ENCODE measurements around the gene MTCH1.
"Not testable (repeated sequence)": the region's sequence is repeated elsewhere in the genome, so short reads cannot be mapped to it uniquely, and the experiment has no call there.

The MTCH1 gene

DNA sequence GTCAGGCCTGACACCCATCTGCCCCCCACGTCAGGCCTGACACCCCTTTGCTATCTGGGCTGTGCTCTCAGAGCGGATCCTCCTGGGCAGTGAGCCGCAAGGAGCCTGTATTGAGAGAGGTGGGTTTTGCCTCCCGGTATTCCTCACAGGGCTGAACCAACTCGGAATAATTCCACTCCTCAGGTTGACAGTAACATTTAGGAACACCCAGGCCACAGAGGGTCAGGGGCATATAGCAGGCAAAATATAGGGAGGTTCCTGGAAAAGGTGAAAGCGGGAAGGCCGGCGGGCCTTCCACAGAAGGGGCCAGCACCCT lies 12.7 kb upstream of the MTCH1 start:
- DNase-seq (ENCODE audit: low read depth in 1 of 2, low spot score in 1 of 2) = no peak

DNA sequence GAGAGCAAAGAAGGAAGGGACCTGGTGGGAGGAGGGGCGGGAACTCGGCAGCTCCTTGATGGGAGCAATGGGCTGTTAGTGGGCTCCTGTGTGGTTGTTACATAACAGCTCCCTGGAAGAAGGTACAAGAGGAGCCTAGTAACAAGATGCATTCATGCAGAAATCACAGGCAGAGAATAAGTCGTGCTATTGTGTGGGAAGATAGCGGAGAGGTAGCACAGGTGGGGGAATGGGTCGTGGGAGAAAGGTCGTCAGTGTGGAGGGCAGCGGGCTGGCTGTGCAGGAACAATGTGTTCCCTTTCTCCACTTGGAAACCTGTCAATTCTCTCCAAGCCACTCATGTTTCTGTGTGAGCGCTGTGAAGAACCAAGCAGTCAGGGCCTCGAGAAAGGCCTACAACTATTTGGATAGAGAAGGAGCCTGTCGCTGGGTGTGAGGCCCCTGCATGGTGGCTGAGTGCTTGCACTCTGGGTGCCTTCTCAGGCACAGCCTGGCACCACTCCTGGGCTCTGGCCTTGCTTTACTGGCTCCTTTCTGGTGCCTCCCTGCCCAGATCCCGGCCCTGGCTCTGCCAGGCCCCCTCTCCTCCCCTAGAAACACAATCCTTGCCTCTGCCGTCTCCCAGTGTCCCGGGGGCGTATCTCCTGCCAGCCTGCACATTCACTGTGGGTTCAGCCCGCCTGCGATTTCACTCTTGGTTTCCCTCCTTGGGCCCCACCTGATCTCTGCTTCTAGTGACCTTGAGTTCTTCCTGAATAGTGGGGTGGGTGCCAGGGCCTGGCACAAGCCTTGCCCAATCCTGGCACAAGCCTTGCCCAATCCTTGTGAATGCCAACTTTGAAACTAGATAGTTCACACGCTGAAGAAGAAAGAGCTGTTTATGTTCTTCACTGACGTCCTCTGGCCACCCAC lies 12.1 kb upstream of the MTCH1 start:
- no peak for DNase-seq (ENCODE audit: low read depth in 1 of 2, low spot score in 1 of 2)

DNA sequence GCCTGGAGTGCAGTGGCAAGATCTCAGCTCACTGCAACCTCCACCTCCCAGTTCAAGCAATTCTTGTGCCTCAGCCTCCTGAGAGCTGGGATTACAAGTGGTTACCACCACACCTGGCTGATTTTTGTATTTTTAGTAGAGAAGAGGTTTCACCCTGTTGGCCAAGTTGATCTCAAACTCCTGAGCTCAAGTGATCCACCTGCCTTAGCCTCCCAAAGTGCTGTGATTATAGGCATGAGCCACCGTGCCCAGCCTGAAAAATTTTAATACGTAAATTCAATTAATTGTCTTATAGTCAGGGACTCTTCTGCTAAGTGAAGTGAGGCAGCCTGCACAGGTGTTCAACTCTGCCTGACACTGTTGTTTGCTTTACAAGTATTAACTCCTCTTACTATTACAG lies 4.4 kb upstream of the MTCH1 start:
- DNase-seq (ENCODE audit: low read depth in 1 of 2, low spot score in 1 of 2) = not testable (repeated sequence)

DNA sequence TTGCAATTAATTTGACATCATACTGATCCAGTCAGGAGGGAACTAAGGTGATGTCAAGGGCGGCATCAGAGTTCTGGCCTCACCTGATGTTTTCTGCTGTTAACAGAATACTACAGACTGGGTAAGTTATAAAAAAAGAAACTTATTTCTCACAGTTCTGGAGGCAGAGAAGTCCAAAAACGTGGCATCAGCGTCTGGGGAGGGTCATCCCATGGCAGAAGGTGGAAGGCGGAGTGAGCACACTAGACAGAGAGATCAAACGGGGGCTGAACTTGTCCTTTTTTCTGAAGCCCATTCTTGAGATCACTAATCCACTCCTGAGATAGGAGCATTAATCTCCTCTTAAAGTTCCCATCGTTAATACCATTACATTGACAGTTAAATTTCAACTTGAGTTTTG lies 3.3 kb upstream of the MTCH1 start:
- no peak for DNase-seq (ENCODE audit: low read depth in 1 of 2, low spot score in 1 of 2)

DNA sequence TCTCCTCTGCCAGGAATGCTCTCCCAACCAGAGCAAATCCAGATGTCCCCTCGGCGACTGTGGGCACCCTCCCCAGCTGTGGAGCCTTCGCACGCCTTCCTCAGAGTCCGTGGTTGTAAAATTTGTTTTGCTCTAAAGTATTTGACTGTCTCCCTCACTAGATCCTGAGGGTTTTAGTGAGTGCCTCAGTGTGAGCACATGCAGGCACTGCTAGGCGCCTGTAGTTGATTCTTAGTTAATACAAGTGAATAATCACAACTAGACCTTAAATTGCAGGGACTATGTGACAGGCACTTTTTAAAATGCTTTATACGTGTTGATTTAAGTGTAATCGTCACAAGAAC lies 680 bp upstream of the MTCH1 start:
- no peak for DNase-seq (ENCODE audit: low read depth in 1 of 2, low spot score in 1 of 2)

DNA sequence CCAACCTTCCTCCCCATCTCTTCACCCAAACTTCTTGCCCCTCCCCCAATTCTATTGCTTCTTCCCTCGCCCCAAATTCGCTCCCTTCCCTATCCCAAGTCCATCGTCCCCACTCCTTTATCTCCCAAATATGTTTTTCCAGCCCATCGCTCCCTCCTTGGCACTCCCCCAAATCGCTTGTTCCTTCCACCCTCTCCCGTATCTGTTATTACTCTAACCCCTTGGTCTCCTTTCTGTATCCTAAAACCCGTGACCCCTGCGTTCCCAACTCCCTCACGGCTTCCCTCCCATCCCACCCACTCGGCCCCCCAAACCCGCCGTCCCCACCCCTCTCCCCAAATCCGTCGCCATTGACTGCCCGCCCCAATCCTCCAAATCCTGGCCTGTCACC lies 584 bp downstream of the MTCH1 start:
- DNase-seq (ENCODE audit: low read depth in 1 of 2, low spot score in 1 of 2) = no peak

DNA sequence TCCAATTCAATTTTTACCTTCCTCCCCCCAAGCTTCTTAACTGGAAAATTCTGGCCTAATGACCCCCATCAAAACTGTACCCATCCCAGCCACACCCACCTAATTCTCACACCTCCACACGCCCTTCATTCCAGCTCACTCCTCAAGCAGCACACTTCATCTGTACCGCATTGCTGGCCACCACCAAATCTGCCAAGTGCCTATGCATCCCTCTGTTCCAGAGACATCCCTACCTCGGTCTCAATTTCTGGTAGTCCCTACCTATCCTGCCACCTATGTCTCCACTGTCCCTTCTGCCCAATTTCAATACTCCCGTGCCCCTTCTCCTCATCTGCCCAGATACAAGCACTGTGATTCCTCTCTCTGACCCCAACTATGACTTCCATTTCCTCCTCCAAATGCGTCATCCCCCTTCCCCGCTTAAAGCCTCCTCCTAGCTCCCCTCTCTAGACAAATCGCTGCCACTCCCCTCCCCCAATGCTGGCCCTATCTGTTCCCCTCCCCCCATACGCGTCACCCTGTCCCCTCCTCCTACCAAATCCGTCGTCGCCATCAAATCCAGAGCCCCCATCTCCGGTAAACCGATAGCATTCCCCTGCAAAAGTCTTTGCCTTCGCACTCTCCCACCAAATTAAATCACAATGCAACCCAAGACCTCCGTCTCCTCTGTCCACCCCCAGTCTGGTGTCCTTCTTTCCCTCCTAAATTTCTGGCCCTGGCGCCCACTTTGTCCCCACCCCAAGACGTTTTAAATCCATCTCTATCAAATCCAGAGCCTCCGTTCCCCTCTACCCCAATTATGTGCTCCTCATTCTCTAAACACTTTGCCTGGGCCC lies 1.2 kb downstream of the MTCH1 start:
- peak in 1 of 2 donors; percentile 50 for DNase-seq (ENCODE audit: low read depth in 1 of 2, low spot score in 1 of 2)

DNA sequence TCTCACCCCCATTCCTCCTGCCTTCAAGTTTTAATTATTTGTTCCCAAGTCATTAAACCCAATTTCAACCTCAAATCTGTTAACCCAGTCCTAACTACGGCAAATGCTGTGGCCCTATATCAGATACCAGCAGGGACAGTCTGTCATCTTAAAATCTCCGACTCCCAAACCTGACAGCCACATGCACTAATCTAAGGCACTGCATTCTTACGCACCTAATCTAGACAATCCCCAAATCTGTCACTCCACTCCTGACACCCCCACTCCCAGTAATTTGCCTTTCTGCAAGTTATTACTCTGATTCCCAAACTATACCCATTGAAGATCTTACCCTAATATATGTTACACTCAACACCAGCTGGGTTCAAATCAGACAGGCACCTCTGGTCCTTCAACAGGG lies 2.5 kb downstream of the MTCH1 start:
- no peak for DNase-seq (ENCODE audit: low read depth in 1 of 2, low spot score in 1 of 2)

DNA sequence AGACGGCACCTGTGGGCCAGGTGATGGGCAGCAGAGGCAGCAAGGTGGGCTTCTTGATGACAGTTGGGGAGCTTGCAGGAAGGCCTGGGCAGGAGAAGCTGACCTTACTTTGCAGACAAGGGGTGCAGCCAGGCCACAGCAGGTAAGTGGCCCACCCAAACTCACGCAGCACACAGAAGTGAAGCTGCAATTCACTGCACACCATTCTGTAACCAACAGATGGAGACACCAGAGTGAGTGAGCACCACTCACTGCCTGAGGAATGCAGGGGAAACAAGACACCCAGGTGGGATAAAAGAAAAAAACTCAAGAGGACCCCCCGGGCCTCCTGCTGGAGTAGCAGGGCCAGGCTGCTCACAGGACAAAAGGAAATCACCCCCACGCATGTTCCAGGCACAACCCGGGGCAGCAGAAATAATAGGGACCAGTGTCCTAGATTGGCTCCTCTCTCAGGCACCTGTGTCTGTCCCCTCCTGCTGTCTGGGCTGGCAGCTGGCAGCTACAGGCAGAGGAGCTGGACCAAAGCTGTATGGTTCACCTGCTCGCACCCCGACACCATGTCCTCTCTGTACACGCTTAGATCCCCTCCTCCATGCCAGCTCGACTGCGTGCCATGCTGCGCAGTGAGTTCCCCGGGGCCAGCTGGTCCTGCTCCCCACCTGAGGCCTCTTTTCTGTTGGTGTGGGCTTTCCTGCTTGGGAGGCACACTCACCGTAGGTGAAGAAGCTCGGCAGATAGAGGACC lies 4.9 kb downstream of the MTCH1 start:
- no peak for DNase-seq (ENCODE audit: low read depth in 1 of 2, low spot score in 1 of 2)

DNA sequence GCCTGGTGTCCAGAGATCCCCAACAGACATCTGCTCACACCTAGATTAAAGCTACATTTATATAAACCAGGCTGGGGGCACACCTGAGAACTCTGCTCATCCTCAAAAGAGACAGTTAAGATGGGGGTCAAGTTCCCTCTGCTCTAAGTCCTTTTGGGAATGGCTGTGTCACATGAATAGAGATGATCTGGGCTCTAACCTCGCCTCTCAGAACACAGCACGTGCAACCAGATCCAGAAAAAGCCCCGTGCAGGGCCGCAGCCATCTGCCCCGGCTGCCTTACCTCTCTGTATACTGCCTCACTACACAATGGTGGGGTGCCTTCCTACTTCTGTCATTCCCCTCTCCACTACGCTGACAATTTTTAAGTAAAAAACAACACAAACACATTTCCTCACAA lies 5.9 kb downstream of the MTCH1 start:
- DNase-seq (ENCODE audit: low read depth in 1 of 2, low spot score in 1 of 2) = no peak

DNA sequence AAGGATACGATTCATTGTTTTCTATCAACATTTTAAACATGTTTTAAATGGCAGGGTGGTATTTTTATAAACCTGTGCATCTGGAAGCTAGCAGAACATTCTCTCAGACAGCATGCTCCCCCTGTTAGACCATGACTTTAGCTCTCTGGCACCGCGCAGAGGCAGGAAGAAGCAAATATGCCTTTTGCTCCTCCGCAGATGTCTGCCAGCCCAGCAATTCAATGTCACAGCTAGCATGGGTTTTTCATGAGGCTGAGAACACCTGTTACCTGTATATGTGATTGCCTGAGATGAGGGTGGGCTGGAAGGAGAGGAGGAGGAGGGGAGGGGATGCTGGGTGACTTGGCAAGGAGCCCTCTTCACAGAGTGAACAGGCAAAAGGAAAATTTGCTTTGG lies 6.7 kb downstream of the MTCH1 start:
- DNase-seq (ENCODE audit: low read depth in 1 of 2, low spot score in 1 of 2) = no peak

DNA sequence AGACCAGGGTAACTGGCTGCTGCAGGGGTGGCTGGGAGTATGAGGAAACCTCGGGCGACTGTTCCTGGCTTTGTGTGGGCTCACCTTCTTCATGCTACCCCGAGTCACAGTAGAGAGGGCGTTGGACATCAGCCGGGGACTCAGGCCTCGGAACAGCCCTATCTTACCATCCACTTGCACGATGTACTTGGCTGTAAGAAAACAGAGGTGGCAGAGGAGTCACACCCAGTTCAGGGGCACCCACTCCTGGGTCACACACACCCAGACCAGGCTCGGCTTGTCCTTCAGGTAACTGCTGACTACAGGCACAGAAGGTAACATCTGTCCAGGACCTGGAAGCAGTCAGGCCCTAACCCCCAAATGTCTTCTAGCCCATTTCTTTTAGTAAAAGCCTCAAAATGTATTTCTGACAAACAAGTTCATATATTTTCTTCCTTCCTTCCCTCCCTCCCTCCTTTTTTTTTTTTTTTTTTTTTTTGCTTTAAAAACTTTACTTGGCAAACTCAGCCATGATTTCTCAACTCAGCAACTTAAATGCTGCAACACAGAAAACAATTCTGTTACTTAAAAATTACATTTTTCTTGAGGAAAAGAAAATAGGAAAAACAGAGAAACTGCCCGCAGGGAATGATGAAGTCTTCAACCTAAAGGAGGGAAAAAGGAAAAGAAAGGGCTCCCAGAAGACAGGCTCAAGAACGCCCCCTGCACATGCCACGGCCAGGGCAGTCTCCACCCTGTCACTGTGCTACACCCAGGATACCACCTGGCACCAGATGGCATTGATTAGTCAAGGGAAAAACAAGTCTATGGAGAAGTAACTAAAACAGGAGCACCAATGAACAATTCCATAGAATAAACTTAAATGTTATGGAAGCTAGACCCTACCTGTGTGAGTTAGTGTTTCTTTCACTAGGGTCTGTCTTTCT lies 7.3 kb downstream of the MTCH1 start:
- DNase-seq (ENCODE audit: low read depth in 1 of 2, low spot score in 1 of 2) = no peak

DNA sequence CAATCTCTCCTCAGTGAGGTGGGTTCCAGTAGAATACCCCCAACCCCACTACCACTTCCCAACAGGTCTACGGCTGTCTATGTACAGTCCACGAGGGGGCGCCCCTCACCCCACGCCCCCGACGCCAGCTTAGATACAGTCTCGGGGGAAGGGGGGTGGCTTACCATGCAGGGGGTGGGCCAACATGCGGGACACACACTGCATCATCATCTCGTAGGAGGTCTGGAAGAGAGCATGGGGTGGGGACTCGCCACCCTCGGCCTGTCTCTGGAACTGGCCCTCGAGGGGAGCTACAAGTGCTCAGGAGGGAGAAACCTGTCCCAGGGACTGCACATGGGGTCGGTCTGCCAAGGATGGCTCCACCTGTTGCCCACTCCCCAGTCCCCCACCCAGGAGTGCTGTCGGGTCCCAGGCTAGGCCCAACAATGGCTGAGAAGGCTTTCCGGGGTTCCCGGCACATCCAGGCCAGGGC lies 8.5 kb downstream of the MTCH1 start:
- no peak for DNase-seq (ENCODE audit: low read depth in 1 of 2, low spot score in 1 of 2)

DNA sequence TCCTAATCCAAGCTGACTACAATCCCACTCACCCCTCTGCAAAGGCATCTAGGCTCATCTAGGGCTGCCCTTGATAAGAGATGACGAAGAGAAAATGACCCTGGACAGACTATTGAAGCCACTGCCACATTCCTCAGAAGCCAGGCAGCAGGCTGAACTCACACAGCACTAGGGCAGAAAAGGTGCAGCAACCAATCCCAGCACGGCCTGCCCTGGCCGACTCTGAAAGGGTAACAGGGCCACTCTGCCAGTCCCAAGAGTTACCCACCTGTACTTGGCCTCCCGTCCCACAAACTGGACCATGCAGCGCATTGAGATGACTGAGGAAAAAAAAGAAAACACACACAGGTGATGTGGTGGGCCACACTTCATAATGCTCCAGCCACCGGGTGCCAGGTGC lies 9.1 kb downstream of the MTCH1 start:
- no peak for DNase-seq (ENCODE audit: low read depth in 1 of 2, low spot score in 1 of 2)

DNA sequence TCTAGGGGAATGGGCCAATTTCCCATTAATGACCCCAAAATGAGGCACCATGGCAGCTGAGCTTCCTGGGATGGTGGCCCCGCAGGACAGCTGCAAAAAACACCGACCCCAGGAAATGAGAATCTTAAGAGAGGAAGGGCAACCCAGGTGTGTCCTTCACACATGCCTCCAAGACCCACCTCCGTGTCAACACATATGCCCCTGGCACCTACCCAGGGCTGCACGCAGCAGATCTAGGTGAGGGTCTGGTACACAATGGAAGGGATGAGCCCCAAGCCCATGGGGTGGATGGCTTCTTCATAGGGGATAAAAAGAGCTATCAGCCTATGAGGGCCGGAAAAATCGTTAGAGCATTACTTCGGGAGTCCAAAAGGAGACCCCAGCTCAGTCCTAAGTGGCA lies 9.5 kb downstream of the MTCH1 start:
- DNase-seq (ENCODE audit: low read depth in 1 of 2, low spot score in 1 of 2) = no peak

DNA sequence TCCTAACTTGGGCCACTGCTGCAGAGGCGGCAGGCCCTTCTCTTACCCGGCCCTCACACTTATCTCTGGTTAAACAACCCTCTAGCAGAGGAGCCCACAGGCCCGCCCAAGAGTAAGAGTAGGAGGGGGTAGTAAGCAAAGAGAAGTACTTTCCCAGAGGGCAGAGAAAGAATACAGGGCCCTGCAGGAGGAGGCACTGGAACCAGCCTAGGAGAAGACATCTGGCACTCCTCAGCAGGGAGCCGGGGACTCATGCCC lies 10.1 kb downstream of the MTCH1 start:
- no peak for DNase-seq (ENCODE audit: low read depth in 1 of 2, low spot score in 1 of 2)

DNA sequence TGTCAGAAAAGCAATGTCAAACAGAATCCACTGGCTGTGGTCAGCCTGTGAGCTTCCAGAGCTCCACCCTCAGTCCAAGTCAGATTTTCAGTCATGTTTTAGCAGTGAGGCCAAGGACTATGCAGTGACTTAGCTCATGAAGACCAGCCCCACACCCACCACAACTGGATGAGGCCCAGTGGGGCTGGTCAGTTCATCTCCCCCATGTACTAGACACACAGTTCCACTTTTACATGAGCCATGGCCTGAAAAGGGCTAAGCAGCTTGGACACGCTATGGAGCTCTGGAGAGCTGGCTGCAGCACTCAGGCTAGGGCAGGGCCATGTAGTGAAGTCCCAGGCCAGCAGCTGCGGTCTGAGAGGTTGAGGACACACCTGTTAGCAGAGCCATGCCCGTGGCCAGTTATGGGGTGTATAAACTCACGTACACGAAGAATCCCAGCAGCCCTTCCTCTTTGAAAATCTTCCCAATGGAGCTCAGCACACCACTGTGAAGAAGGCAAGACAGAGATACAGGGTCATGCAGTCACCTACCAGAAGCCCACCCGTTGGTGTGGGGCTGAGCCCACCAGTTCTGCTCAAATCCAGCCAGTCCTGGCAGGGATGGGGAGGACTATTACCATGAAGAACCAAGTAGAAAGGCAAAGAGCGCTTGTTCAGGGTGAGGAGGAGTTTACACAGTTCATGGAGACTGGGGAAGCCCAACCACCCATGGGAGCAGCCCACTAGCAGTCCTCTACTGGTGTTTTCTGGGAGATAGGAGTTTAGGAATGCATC lies 10.6 kb downstream of the MTCH1 start:
- no peak for DNase-seq (ENCODE audit: low read depth in 1 of 2, low spot score in 1 of 2)

DNA sequence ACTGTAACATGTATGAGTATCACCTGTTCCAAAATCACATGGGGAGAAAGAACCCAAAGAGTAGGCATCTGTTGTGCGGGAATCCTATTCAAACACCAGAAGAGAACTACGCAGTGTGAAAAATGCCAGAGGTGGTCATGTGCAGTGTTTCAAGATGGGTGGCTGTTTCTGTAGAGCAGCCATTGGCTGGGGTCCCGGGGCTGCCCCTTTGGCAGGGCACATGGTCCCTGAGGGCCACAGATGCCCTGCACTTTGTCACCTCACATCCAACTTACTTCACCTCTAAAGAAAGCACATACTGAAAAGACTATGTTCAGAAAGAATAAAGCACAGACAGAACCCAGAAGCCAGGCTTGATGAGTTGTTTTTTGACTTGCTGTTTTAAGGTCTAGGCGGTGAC lies 12.3 kb downstream of the MTCH1 start:
- DNase-seq (ENCODE audit: low read depth in 1 of 2, low spot score in 1 of 2) = no peak

DNA sequence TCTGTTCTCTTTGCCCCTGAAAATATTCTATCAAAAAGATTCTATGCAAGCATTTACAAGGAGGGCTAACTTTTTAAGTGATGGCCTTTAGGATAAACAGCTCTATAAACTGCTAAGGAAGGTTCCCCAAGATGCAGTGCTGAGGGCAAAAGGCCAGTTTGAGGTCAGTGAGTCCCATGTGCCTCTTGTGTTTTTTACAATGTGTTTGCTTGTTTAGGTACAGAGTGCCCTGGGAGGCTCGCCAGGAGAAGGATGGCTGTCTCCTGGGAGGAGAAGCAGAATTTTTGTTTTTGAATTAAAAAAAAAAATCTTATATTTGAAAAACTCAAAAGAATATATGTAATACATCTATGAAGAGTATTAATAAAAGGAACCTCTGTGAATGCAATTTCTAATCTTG lies 12.8 kb downstream of the MTCH1 start:
- DNase-seq (ENCODE audit: low read depth in 1 of 2, low spot score in 1 of 2) = no peak

DNA sequence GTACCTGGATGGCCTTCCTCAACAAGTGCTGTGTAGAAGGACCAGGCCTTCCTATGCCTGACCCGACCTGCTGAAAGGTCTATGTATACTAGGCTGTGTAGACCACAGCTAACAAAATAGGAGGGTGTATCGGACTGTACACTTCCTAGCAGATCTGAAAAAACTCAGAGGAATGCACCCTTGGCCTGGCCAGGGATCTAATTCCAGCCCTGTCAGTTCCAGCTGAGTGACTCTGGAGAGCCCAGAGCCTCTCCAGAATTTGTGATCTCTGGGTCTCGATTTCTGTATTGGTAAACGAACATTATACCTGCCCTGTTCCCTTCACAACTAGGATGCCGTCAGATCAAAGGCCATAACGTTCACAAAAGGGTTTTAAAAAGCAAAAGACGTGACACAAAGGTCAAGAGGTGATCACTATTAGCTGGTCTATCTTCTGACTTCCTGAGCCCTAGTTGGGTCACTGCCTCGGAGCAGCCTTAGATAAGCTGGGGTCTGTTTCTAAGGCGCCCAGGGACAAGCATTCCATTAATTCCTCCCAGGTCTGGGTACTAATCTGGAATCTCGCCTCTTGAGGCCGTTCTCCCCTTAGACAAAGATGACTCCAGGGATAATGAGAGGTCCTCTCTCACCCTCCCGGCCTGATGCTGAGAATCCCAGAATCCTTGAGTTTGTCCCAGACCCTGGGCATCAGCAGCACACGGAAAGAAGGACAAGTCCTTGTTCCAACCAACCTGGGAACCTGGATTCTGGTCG lies 13.9 kb downstream of the MTCH1 start:
- no peak for DNase-seq (ENCODE audit: low read depth in 1 of 2, low spot score in 1 of 2)

Data from activated CD4-positive, alpha-beta T cell treated with anti-CD3 and anti-CD28 coated beads, Interleukin-2, amount 50 U/mL, for 24 hours (primary cell).